GM08714 (cell line): ENCODE results near the gene DYNLRB1.

Source experiments
- H3K4me3 ChIP-seq: fragments of 200-500 bp; sonication (Bioruptor generic); 2 replicates; pipeline ENCODE4 v1.5.1; 2014; ENCODE audit warnings: mild to moderate bottlenecking, low read length, inconsistent platforms
- ZNF274 ChIP-seq: IDR thresholded peaks from 2 replicates; pipeline ENCODE4 v1.6.1; 2012; ENCODE audit warnings: mild to moderate bottlenecking, low read depth, low read length

Gene DYNLRB1

GRCh38 chr20:34549291-34549928, 33.2 kb downstream of the DYNLRB1 start:
- no peak for TF ChIP-seq ZNF274
- no peak overlapping the region for H3K4me3 ChIP-seq

- no peak for TF ChIP-seq ZNF274
- no peak overlapping the region for H3K4me3 ChIP-seq
Measured at GRCh38 chr20:34549929-34550305, 33.7 kb downstream of the DYNLRB1 start.

DNA sequence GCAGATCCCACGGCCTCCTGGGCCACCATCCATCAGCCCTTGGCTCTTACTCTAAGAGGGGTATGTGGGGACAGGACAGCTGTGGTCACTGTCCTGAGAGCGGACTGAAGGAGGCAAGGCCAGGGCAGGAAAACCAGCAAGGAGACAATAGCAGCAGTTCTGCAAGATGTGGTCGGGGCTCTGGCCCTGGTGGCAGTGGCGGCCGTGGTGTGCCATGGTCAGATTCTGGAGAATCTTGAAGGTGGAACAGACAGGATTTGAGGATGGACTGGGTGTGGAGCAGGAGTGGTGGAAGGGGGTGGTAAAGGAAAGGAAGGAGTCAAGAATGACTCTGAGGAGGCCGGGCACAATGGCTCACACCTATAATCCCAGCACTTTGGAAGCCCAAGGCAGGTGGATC, 36.3 kb downstream of the DYNLRB1 start:
- TF ChIP-seq ZNF274: no peak
- no peak overlapping the region for H3K4me3 ChIP-seq

GRCh38 chr20:34553366-34553867, 37.2 kb downstream of the DYNLRB1 start:
- no peak overlapping the region for H3K4me3 ChIP-seq
- no peak for TF ChIP-seq ZNF274

GRCh38 chr20:34557936-34558319, 41.7 kb downstream of the DYNLRB1 start:
- H3K4me3 ChIP-seq: peak overlapping the region; percentile 82
- TF ChIP-seq ZNF274: no peak

DNA sequence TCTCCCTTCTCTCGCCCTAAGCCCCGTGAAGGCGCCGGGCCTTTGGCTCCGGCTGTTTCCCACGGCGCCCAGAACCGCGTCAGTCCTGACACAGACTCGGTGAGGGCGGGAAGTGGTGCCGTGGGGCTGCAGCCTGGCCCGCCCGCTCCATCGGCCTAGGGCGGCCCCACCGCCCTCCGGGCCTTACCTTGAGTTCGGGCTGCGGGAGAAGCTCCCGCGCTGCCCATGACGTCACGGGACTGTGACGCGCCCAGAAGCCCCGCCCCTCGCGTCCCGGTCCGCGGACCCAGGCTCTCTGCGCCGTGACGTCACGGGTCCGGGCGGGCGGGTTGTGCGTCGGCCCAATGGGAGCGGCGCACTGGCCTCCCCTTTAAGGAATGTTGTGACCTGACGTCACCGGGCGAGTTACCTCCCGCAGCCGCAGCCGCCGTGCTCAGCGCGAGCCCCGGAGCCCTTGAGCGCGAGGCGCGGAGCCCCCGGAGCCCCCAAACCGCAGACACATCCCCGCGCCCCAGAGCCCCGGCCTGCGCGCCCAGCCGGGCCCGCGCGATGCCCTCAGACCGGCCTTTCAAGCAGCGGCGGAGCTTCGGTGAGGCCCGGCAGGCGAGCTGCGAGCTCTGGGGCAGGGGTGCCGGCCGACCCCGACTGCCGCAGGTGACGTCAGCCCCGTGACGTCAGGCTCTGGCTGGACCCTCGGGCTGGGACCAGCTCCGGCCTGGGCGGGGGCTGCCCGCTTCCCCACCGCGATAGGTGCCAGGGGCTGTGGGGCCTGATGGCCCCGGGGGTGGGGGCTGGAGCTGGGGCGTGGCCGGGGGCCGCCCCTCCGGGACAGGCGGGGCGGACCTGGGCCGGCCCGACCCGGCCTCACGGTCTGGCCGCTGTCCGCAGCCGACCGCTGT, 42.3 kb downstream of the DYNLRB1 start, which contains the start of gene MAP1LC3A:
MAP1LC3A (plus strand) TSS at position 399 of the 899 bp plus-strand sequence; CDS start at position 550, 151 bp downstream.
- peak within 1 kb of the TSS; percentile 82 for H3K4me3 ChIP-seq

DNA sequence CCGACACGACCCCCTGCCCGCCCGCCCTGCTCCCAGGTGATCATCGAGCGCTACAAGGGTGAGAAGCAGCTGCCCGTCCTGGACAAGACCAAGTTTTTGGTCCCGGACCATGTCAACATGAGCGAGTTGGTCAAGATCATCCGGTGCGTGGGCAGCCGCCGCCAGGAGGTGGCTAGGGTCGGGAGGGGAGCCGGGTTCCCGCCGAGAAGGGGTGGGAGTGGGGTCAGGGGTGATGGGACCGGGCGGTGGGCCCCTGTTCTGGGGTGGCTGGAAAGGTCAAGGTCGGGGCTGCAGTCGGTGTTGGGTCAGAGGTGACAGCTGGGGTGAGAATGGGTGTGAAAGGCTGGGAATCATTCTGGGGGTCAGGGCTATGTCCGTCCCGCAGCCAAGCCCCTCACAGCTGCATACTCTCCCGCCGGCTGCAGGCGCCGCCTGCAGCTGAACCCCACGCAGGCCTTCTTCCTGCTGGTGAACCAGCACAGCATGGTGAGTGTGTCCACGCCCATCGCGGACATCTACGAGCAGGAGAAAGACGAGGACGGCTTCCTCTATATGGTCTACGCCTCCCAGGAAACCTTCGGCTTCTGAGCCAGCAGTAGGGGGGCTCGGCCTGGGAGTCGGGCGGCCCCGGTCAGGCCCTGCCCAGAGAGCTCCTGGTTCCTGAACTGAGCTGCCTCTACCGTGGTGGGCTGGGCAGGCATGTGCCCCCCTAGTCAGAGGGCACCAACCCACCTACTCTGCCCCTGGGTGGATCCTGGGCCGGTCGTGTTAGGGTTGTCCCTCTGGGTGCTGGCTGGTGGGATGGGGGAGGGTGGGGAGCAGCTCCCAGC, 43.3 kb downstream of the DYNLRB1 start:
- H3K4me3 ChIP-seq: no peak overlapping the region
- no peak for TF ChIP-seq ZNF274

More for the DNA sequence above, 42.3 kb downstream of the DYNLRB1 start, which contains the start of gene MAP1LC3A:
- no peak for TF ChIP-seq ZNF274

DNA sequence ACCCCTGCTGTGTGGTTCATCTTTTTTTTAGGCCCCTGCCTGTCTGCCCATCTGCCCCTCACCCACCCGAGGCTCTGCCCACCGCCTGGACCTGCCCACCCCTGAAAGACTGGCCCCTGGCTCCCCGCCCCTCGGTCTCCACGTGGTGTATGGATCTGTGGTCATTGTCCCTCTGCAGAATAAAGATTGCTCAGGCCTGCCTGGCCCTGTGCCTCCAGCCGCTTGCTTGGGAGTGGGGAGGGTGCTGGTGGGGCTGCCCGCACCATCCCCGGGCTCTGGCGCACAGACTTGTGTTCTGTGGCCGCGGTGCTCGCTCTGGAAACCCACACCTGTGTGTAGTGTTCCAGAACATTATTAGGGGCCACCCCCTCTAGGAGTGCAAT, 43.9 kb downstream of the DYNLRB1 start:
- no peak overlapping the region for H3K4me3 ChIP-seq
- TF ChIP-seq ZNF274: no peak

DNA sequence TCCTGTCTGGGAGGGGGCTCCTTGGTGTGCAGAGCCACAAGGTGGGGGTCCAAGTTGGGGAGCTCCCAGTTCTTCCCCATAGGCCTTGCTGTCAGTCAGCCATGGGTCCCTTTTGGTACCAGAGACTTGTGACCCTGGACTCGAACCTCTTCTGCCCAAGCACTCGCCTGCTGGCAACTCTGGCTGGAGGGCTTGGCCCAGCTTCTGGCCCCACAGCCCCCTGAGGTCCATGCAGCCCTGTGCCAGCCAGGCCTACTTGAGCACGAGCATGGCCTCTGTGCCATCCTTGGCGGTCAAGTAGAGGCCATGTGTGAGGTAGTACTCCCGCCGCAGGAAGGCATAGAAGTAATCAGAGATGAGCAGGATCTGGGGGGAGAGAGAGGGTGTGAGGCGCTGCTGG, 44.4 kb downstream of the DYNLRB1 start:
- TF ChIP-seq ZNF274: no peak
- no peak overlapping the region for H3K4me3 ChIP-seq

DNA sequence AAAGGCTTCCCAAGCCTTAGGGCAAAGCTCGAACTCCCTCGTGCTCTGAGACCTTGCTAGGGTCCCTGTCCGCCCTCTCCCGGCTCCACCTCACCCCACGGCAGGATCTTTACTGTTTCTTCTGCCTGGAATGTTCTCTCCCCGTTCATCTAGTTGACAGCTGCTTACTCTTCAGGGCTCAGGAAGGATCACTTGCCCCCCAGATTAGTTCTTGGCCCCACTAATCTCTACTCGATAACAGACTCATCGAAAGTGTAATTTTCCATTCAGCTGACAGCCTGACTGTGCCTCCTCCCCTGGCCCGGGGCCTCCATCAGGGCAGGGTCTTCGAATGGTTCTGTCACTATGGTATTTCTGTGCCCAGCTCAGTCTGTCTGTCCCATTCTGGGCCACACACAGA, 45.4 kb downstream of the DYNLRB1 start:
- no peak for TF ChIP-seq ZNF274
- no peak overlapping the region for H3K4me3 ChIP-seq

DNA sequence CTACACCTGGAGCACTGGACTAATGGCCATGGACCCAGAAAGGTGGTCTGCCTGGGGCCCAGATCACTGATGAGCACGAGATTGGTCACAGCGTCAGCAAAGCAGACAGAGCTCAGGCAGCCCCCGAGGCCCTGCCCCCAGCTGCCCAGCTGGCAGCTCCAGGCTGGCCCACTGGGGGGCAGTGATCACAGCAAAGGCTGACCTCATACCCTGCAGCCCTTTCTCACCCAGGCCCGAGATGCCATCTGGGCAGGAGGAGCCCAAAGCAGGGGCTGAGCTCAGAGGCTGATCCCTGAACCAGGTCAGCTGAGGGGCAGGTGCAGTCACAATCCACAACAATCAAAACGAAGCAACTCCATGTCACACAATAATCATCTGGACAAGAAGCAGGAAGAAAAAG, 46.4 kb downstream of the DYNLRB1 start:
- no peak for TF ChIP-seq ZNF274
- H3K4me3 ChIP-seq: no peak overlapping the region

GRCh38 chr20:34564833-34565232, 48.6 kb downstream of the DYNLRB1 start:
- no peak overlapping the region for H3K4me3 ChIP-seq
- no peak for TF ChIP-seq ZNF274

GRCh38 chr20:34566978-34567891, 51.0 kb downstream of the DYNLRB1 start:
- TF ChIP-seq ZNF274: no peak
- H3K4me3 ChIP-seq: no peak overlapping the region
